NT2/D1 (cell line): ENCODE results near the gene FZR1.

Source experiments
- SUZ12 ChIP-seq: IDR thresholded peaks from 2 replicates; pipeline ENCODE4 v1.6.1; 2011; ENCODE audit not compliant: insufficient read length, insufficient read depth; ENCODE audit errors: extremely low read depth
- YY1 ChIP-seq: IDR thresholded peaks from 2 replicates; pipeline ENCODE4 v1.6.1; 2011; ENCODE audit not compliant: insufficient read length, insufficient read depth
- ZNF274 ChIP-seq: IDR thresholded peaks from 2 replicates; pipeline ENCODE4 v1.6.1; 2011; ENCODE audit warnings: mild to moderate bottlenecking, low read depth, low read length

GRCh38 chr19:3505598-3506383, at the start of gene FZR1:
- no peak for TF ChIP-seq SUZ12
- TF ChIP-seq ZNF274, result no peak
- TF ChIP-seq YY1, result no peak
